H1 (cell line): ENCODE measurements around the gene ZNF346. TPM values are rescaled to one million over a fixed set of nuclear protein-coding genes. Genes with fewer than 3 reads are reported as not detected.

Experiments used
- ASH2L ChIP-seq: fragments of 200-600, 300-600 bp; sonication (generic); IDR thresholded peaks from one replicate; pipeline ENCODE4 v1.7.1; 2017; ENCODE audit warnings: low read length
- CEBPB ChIP-seq: IDR thresholded peaks from 2 replicates; pipeline ENCODE4 v1.6.1; 2012; ENCODE audit warnings: low read depth, low read length
- CREB1 ChIP-seq: IDR thresholded peaks from 2 replicates; pipeline ENCODE4 v1.6.1; 2012; ENCODE audit warnings: inconsistent platforms
- FOSL1 ChIP-seq: IDR thresholded peaks from 2 replicates; pipeline ENCODE4 v1.6.1; 2011; ENCODE audit warnings: mild to moderate bottlenecking, low read depth, low read length, moderate library complexity; ENCODE audit not compliant: insufficient read depth
- GABPA ChIP-seq: IDR thresholded peaks from 2 replicates; pipeline ENCODE4 v1.6.1; 2011; ENCODE audit warnings: mild to moderate bottlenecking, low read length, moderate library complexity, borderline replicate concordance; ENCODE audit not compliant: insufficient read depth
- KDM1A ChIP-seq: fragments of 200-600, 300-600 bp; sonication (generic); IDR thresholded peaks from 2 replicates; pipeline ENCODE4 v1.7.1; 2016; ENCODE audit warnings: mild to moderate bottlenecking, low read length, borderline replicate concordance
- SP1 ChIP-seq: IDR thresholded peaks from 2 replicates; pipeline ENCODE4 v1.6.1; 2011; ENCODE audit warnings: low read depth, low read length
- TBP ChIP-seq: IDR thresholded peaks from 2 replicates; pipeline ENCODE4 v1.6.1; 2011; ENCODE audit warnings: low read depth, low read length, improper control_type of control experiment
- polyA plus RNA-seq, 7 experiments: library from polyadenylated mRNA; depleted of rRNA in 3 of 7; stranded (reverse) in 5 of 7; unstranded in 2 of 7; fragments of >200 nt in 5 of 7; fragments of 200-250 nt in 2 of 7; gene quantifications; 1 replicate in 5 of 7; 2 replicates in 1 of 7; 4 replicates in 1 of 7; pipeline versions ENCODE4 v1.2.1 to v1.2.3, GENCODE V29; 2011 to 2013; ENCODE audit warnings: missing spikeins in 2 of 7, mixed read lengths in 2 of 7
- total RNA-seq: library from RNA; stranded (reverse); fragmentation: NEBNext Ultra II Directional; extraction: Animal tissue kit (Norgen Biotek cat#: 25700); gene quantifications from 2 replicates; pipeline ENCODE4 v1.2.1, GENCODE V29; 2021

ZNF346 gene
- total and polyA plus RNA-seq, 2 of the 8 experiments (the other 6 are each of a cell fraction or from before 2014, with no cell fraction given): 19.9 to 20.8 TPM

- TF ChIP-seq FOSL1 (no peak), CREB1 (no peak), GABPA (no peak), ASH2L (no peak), KDM1A (no peak), TBP (no peak), CEBPB (no peak), SP1 (no peak)
Observed at GRCh38 chr5:177098470-177099141, 76.1 kb downstream of the ZNF346 start (continued).
